ENCODE data around the gene UROS.

The UROS gene

GRCh38 chr10:125773687-125774543, 49.1 kb downstream of the UROS start:
- in situ Hi-C loops (cut with MboI; ENCODE audit: low sequenced_read_pairs, unreplicated experiment) = no loop called here
- no peak for DNase-seq (ENCODE audit: low spot score)
- TF ChIP-seq, protein P1, sequence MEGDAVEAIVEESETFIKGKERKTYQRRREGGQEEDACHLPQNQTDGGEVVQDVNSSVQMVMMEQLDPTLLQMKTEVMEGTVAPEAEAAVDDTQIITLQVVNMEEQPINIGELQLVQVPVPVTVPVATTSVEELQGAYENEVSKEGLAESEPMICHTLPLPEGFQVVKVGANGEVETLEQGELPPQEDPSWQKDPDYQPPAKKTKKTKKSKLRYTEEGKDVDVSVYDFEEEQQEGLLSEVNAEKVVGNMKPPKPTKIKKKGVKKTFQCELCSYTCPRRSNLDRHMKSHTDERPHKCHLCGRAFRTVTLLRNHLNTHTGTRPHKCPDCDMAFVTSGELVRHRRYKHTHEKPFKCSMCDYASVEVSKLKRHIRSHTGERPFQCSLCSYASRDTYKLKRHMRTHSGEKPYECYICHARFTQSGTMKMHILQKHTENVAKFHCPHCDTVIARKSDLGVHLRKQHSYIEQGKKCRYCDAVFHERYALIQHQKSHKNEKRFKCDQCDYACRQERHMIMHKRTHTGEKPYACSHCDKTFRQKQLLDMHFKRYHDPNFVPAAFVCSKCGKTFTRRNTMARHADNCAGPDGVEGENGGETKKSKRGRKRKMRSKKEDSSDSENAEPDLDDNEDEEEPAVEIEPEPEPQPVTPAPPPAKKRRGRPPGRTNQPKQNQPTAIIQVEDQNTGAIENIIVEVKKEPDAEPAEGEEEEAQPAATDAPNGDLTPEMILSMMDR (IDR thresholded peaks at IDR 0.05; ENCODE audit: borderline replicate concordance, control extremely low read depth, extremely low read depth, insufficient read depth, missing control alignments) = no peak

GRCh38 chr10:125772864-125773180, 50.2 kb downstream of the UROS start:
- in situ Hi-C loops (cut with MboI; ENCODE audit: low sequenced_read_pairs, unreplicated experiment) = no loop called here
- TF ChIP-seq, protein P1 (IDR thresholded peaks at IDR 0.05; ENCODE audit: borderline replicate concordance, control extremely low read depth, extremely low read depth, insufficient read depth, missing control alignments) = no peak
- DNase-seq (ENCODE audit: low spot score) = no peak

GRCh38 chr10:125772112-125772863, 50.8 kb downstream of the UROS start:
- in situ Hi-C loops (cut with MboI; ENCODE audit: low sequenced_read_pairs, unreplicated experiment) = no loop called here
- TF ChIP-seq, protein P1 (IDR thresholded peaks at IDR 0.05; ENCODE audit: borderline replicate concordance, control extremely low read depth, extremely low read depth, insufficient read depth, missing control alignments) = no peak
- no peak for DNase-seq (ENCODE audit: low spot score)

GRCh38 chr10:125770844-125771243, 52.2 kb downstream of the UROS start:
- TF ChIP-seq, protein P1 (IDR thresholded peaks at IDR 0.05; ENCODE audit: borderline replicate concordance, control extremely low read depth, extremely low read depth, insufficient read depth, missing control alignments) = no peak
- in situ Hi-C loops (cut with MboI; ENCODE audit: low sequenced_read_pairs, unreplicated experiment) = no loop called here
- no peak for DNase-seq (ENCODE audit: low spot score)

GRCh38 chr10:125769175-125769574, 53.9 kb downstream of the UROS start:
- TF ChIP-seq, protein P1 (IDR thresholded peaks at IDR 0.05; ENCODE audit: borderline replicate concordance, control extremely low read depth, extremely low read depth, insufficient read depth, missing control alignments) = no peak
- in situ Hi-C loops (cut with MboI; ENCODE audit: low sequenced_read_pairs, unreplicated experiment) = no loop called here

GRCh38 chr10:125768219-125768855, 54.7 kb downstream of the UROS start:
- TF ChIP-seq, protein P1 (IDR thresholded peaks at IDR 0.05; ENCODE audit: borderline replicate concordance, control extremely low read depth, extremely low read depth, insufficient read depth, missing control alignments) = no peak
- DNase-seq (ENCODE audit: low spot score) = no peak
- in situ Hi-C loops (cut with MboI; ENCODE audit: low sequenced_read_pairs, unreplicated experiment) = no loop called here

More at GRCh38 chr10:125769175-125769574, 53.9 kb downstream of the UROS start:
- no peak for DNase-seq (ENCODE audit: low spot score)
